Colon (tissue), 2 donors: Measurements from ENCODE around the gene CAB39L.
"Not testable (repeated sequence)": the region's sequence is repeated elsewhere in the genome, so short reads cannot be mapped to it uniquely, and the experiment has no call there.

ENCODE experiments used
- FAIRE-seq: peaks from 2 replicates; lab custom pipeline; 2012; peaks lifted over from hg19 to GRCh38; lab: Jason Lieb, UNC
- donor health status: control.
- donor health status: control.

The CAB39L gene

GRCh38 chr13:49308097-49308875 lies 135.6 kb downstream of the CAB39L start:
- FAIRE-seq, result no peak

GRCh38 chr13:49307365-49307764 lies 136.5 kb downstream of the CAB39L start:
- FAIRE-seq, result no peak

GRCh38 chr13:49305792-49306425 lies 138.0 kb downstream of the CAB39L start:
- FAIRE-seq, result no peak

- no peak for FAIRE-seq
These were observed 138.8 kb downstream of the CAB39L start for GRCh38 chr13:49304763-49305700.

GRCh38 chr13:49304356-49304755 lies 139.5 kb downstream of the CAB39L start:
- no peak for FAIRE-seq

GRCh38 chr13:49303533-49304252 lies 140.2 kb downstream of the CAB39L start:
- no peak for FAIRE-seq

GRCh38 chr13:49302817-49303216 lies 141.0 kb downstream of the CAB39L start:
- FAIRE-seq, result no peak

- FAIRE-seq, result no peak
These were observed 141.6 kb downstream of the CAB39L start for GRCh38 chr13:49302222-49302621.

GRCh38 chr13:49300739-49301589 lies 142.9 kb downstream of the CAB39L start:
- no peak for FAIRE-seq

- FAIRE-seq, result no peak
These were observed 143.6 kb downstream of the CAB39L start for GRCh38 chr13:49300276-49300675.

- no peak for FAIRE-seq
These were observed 144.8 kb downstream of the CAB39L start for GRCh38 chr13:49298903-49299605.

GRCh38 chr13:49298416-49298815 lies 145.4 kb downstream of the CAB39L start:
- no peak for FAIRE-seq

GRCh38 chr13:49297338-49297737 lies 146.5 kb downstream of the CAB39L start:
- FAIRE-seq, result no peak

- FAIRE-seq, result no peak
These were observed 147.2 kb downstream of the CAB39L start for GRCh38 chr13:49296659-49297058.

- no peak for FAIRE-seq
These were observed 148.6 kb downstream of the CAB39L start for GRCh38 chr13:49295244-49295643.

GRCh38 chr13:49294723-49295122 lies 149.1 kb downstream of the CAB39L start:
- not testable (repeated sequence) for FAIRE-seq

GRCh38 chr13:49292742-49293486 lies 150.9 kb downstream of the CAB39L start:
- FAIRE-seq, result no peak

- no peak for FAIRE-seq
These were observed 155.4 kb downstream of the CAB39L start for GRCh38 chr13:49288458-49288857.

- FAIRE-seq, result no peak
These were observed 155.9 kb downstream of the CAB39L start for GRCh38 chr13:49287995-49288394.

- peak; percentile 18 for FAIRE-seq
These were observed 164.0 kb downstream of the CAB39L start for GRCh38 chr13:49279885-49280284.
